ENCODE results near the gene GRM4.

GRM4 gene

DNA sequence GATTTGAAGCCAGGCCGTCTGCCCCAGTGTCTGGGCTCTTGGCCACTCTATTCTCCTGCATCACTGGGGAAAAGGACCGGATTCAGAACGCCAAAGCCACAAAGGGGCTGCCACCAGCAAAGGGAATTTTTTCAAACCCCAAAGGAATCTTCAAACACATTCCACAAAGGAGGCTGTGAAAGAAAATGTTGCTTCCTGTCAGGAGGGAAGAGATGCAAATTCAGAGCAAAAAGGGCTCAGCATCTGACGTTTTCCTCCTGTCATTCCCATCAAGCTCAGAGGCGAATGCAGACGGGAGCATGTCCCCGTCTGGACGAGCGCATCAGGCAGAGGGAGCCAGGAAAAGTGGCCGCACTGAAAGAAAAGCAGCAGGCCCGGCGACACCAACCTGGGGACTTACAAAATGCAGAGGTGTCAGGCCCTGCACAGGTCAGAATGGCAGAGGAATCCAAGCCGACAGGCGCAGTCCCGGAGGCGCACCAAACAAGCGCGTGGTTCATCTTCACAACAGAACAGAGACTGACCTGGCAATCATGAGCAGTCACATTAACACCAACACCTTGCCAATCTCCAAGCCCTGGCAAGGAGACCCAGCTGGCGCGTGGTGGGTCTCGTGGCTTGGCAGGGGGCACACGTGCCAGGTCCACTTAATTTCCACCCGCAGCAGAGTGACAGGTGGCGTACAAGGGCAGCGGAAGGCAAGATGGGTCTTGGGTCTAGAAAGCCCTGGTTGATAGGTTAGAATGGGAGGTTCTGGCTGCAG is 62.8 kb downstream of the GRM4 start:
- peak; percentile 8 for DNase-seq

DNA sequence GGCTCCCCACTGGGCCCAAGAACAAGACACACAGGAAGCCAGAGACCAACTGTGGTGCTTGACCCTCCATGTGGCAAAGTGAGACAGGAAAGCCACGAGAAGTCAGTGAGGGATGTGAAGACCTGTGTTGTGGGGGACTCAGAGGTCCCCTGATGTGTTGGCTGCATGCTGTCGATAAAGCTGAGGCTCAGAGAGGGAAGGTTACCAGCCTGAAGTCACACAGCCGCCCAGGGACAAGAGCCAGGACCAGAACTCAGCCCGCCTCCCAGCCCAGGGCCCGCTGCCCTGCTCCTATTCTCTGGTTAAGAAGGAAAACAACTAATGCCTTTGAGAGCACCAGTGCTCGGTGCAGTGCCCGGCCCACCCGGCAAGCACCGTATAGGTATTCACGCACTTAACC is 63.5 kb downstream of the GRM4 start:
- no peak for DNase-seq

DNA sequence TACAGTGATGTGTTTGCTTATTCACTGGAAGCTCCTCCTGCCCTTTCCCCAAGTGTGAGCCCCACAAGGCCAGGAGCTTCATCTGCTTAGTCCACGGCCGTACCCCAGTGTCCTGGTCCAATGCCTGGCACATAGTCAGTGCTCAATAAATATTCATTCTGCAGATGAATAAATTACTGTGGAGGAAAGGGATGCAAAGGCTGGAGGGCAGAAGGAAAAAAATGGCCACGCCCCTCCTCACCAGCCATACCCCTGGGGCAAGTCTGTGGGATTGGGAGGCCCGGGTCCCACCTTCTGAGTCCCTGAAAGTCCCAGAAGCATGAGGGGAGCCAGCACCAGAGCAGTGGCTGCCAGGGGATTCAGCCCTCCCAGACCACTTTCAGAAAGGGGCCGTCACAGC is 65.5 kb downstream of the GRM4 start:
- DNase-seq = no peak

DNA sequence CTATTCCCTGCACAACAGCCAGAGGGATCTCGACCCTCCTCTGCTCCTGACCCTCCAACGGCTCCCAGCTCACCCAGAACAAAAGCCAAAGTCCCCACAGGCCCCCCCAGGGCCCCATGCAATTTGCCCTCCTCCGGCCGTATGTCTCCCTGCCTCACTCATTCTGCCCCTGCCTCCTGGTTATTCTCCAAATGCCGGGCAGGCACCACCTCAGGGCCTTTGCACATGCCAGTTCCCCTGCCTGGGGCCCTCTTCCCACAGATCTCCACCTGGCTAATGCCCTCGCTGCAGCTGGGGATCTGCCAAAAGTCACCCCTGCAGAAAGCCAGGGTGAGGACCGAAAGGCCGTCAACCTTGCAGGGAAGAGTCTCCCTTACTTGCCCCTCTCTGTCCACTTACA is 66.0 kb downstream of the GRM4 start:
- DNase-seq = no peak

DNA sequence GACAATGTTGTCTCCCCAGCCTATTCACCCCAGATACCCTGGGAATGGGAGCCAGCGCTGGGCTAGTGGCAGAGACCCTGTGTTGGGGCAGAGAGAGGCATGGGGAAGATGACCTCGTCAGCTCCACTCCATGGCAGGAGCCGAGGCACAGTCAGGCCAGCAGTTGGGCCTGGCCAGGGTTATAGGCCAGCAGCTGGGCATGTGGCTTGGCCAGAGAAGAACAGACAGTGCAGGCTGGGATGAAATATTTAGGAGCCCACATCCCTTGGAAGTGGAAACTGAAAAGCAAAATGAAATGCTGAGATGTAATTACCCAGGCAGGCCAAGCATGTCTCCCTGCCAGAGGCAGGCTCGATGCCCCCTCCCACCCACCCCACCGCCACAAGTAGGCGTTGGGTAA is 70.0 kb downstream of the GRM4 start:
- no peak for DNase-seq

DNA sequence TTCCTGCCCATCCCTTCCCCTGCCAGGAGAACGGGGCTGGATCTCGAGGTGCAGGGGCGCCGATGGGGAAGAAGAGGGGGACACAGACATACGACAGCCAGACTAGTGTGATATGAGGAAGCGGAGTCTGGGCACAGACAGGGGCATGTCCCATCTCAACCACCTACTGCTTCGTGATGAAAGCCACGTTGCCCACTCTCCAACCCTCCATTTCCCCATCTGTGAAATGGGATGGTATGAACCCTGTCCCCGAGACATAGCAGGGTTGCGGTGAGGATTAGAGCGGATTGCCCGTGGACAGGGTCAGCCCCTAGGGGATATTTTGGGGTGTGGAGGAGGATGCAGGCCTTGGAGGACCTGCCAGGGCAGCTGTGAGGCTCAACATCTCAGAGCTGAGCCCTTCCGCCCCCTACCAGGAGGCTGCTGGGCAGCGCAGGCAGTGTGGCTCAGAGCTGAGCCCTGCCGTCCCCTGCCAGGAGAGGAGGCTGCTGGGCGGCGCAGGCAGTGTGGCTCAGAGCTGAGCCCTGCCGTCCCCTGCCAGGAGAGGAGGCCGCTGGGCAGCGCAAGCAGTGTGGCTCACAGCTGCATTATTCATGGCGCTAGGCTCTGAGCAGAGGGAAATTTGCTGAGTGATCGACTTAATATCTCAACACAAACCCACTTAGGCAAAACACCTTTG is 71.7 kb downstream of the GRM4 start:
- DNase-seq = no peak

DNA sequence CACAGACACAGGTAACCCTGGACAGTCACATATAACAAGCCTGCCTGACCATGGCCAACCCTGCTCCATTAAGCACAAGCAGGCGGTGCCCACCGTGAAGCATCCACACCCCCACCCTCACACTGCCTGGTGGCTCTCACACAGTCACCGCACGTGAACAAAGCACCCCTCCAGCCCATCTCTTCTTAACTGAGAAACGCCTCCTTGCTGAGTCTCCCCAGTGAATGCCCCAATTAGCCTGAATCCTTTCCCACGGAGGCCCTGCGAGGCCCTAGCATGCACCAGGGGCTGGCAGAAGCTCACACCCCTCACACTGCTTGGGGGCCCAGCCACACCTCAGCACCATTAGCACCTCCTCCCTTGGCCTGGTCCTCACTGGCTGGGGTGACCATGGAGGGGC is 72.3 kb downstream of the GRM4 start:
- no peak for DNase-seq

DNA sequence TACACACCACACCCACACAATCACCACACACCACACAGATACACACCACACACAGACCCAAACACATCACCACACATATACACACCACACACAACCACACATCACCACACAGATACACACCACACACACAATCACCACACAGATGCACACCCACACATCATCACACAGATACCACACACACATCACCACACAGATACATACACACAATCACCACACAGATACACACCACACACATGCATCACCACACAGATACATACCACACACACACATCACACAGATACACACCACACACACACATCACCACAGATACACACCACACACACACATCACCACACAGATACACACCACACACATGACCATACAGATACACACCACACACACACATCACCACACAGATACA is 73.2 kb downstream of the GRM4 start:
- DNase-seq = no peak

DNA sequence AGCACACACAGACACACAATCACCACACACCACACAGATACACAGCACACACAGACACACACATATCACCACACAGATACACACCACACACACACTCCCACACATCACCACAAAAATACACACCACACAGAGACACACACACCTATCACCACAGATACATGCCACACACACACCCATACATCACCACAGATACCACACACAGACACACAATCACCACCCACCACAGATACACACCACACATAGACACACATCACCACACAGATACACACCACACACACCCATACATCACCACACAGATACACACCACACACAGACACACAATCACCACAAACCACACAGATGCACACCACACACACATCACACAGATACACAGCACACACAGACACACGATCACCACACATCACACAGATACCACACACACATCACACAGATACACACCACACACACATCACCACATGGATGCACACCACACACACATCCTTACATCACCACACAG is 74.0 kb downstream of the GRM4 start:
- no peak for DNase-seq

DNA sequence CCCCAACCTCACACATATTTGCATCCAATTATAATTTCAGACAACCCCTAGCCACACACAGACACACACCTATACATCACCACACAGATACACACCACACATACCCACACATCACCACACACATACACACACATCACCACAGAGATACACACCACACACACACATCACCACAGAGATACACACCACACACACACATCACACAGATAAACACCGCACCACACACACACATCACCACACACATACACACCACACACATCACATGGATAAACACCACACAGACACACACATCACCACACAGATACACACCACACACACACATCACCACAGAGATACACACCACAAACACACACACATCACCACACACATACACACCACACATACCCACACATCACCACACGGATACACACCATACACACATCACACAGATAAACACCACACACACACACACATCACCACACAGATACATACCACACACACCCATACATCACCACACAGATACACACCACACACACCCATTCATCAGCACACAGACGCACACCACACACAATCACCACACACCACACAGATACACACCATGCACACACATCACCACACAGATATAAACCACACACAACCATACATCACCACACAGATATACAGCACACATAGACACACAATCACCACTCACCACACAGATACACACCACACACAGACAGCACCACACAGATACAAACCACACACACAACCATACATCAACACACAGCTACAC is 74.6 kb downstream of the GRM4 start:
- no peak for DNase-seq

DNA sequence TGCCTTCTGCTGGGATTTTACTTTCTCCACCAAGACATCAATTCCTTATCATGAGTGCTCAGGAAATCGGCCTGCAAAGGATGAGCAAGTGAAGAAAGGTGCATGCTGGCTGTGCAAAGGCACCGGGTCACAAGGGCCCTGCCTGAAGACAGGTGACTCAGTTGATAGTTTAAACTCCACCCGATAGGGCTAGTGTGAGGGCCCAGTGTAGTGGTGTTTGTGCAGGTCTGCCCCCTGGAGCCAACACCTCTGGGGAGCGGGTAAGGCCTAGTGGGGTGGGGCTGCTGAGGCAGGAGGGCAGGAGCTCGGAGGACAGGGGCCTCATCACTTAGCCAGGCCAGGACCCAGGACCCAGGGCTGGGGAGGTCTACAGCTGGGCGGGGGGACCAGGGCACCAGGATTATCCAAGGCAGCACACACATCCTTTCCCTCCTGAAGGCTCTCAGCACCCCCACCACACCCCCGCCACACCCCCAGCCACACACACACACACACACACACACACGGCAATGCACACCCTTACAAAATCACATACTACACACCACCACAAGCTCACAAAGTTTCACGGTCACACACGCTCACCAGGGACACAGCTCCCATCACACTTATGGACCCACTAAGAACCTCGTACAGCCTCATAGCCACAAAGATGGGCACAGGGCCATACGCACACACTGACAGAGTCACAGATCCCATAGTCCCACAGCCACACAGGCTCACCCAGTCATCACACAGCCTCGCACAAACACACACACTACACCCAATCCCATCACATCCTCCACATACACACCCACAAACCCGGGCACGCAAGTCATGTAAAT is 75.4 kb downstream of the GRM4 start:
- no peak for DNase-seq

DNA sequence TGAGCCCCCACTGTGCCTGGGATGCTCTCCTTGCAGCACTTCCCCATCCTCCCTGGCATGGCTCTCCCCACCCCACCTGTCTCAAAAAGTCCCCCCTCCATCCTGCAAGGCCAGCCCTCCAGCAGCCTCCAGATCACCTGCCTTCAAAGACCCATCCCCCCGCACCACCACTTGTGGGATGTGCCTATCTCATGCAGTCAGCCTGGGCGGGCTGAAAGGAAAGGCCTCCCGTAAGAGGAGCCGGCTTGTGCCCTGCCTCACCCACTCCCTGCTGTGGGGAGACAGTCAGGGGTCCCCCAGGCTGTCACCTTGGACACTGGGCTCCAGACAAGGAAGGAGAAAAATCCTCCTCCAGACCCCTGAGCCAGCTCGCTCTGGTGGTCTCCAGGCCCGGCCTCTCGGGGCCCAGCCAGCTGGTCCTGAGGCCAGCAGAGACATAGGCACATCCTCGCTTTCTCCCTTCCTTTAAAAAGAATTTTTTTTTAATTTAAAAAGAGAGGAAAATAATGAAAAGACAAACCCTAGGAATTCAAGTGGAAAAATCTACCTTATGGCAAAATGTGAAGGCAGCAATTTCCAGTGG is 77.3 kb downstream of the GRM4 start:
- no peak for DNase-seq

DNA sequence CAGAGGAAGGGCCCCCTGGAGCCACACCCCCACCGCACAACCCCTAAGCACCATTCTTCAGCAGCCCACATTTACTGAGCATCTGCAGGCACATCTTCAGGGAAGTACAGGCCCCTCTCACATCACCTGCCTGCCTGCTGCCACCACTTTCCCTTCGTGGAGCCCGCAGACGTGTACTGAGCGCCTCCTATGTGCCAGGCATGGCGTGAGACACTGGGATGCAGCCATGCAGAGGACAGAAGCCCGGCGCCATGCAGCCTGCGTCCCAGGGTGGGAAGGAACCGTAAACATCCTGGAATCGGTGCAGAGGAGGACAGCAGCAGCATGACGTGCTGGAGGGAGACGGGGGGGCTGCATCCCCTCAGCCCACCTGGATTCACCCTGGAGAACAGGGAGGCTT is 78.1 kb downstream of the GRM4 start:
- no peak for DNase-seq

DNA sequence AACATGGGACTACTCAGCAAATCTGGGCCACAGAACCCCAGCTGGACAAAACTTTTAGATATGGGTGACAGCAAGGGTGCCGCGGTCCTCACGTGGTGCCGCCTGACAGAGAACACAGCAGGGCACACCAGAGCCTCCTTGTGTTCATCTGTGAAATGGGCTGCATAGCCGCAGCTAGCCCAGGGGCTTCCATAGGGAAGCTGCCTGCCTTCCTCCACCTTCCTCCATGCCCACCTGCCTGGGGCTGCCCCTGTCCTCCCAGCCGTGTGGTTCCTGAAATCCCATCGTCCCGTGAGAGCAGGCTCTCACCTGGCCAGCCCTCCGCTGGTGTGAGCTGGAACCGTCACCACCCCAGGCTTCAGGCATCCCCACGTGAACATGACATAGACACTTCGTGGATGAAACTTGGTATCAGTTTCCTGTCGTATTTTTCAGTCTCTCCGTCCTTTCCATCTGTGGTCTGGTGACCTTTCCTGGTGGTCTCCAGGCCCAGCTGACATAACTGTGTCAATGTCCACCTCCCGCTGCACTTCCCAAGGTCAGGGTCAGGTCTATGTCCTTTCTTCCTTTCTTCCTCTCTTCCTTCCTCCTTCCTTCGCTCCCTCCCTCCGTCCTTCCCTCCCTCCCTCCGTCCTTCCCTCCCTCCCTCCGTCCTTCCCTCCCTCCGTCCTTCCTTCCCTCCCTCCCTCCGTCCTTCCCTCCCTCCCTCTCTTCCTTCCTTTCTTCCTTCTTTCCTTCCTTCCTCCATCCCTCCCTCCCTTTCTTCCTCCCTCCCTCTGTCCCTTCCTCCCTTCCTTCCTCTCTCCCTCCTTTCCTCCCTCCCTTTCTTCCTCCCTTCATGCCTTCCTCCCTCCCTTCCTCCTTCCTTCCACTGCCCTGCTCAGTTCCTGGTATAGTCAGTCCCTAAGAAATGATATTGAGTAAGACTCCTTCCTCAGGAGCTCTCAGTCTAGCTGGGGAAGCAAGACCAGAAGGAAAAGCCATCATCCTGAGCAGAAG is 78.8 kb downstream of the GRM4 start:
- DNase-seq = no peak

DNA sequence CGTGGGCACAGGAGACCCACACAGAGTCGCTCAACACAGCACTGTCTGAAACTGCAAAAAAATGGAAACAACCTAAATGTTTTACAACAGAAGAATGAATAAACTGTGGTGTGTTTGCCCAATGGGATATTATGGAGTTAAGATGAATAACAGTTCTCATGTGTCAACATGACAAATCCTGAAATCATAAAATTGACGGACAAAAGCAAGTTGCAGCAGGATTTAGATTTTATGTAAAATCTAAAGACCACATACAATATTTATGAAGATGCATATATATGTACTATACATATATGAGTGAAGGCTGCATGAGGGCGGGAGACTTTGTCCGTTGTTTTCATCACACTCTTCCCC is 79.7 kb downstream of the GRM4 start:
- no peak for DNase-seq

DNA sequence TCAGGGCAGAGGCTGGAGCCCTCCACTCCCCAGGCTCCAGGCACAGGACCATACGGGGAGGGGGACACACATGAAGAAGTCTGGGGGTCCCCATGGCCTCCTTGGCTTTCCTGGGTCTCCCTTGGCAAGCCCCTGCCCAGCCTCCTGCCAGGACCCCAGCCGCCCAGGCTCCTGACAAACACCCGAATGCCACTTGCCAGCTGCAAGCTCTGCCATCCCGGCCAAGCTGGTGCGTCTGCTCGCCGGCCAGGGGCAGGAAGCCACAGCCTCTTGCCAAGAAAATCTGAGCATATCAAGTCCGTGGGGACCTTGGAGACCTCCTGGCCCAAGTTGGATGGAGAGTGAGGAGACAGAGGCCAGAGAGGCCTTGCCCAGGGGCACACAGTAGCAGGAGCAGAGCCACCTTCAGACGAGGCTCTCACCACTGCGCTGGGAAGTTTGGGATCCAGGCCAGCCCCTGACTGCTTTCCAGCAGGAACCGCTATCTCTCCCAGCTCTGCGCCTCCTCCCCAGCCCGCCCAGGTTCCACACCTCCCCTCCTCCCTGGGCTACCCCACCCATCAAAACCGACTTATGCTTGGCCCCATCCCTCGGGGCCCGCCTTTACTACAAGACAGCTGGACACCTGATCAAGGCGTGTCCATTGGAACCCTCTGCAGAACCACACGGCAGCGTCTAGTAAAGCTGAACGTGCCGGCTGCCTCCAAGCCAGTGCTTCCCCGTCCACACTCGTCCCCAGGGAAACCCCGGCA is 80.2 kb downstream of the GRM4 start:
- no peak for DNase-seq

DNA sequence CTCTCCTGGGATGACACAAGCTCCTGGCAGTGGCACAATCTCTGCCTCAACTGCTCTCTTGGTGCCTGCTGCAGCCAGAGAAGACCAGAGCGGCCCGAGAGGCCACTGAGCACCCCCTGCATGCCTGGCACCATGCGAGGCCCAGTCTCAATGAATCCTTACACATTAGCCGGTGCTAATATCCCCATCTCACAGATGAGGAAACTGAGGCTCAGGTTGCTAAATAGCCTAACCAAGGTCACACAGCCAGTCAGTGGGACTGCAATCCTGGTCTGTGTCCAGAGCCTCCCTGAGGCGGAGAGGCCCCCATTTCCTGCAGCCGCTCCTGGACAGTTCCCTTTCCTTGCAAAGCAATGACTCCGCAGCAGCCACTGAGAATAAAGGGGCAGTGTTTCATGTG is 81.2 kb downstream of the GRM4 start:
- DNase-seq = no peak

DNA sequence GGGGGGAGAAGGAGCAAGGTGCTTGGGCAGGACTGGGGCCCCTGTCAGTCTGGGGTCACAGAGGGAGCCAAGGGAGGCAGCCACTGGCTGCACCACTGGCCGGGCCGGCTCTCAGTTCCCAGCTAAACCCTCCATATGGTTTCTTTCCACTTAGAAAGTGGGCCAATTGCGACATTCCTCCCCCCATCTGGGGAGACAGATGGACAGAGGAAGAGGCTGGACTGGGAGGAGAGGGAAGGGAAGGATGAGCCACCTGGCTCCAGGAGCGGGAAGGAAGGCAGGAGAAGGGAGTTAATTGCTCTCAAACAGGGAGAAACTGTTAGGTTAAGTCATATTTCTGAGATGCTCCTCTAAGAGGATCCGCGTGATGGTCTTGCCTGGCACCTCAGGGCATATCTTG is 82.2 kb downstream of the GRM4 start:
- no peak for DNase-seq

DNA sequence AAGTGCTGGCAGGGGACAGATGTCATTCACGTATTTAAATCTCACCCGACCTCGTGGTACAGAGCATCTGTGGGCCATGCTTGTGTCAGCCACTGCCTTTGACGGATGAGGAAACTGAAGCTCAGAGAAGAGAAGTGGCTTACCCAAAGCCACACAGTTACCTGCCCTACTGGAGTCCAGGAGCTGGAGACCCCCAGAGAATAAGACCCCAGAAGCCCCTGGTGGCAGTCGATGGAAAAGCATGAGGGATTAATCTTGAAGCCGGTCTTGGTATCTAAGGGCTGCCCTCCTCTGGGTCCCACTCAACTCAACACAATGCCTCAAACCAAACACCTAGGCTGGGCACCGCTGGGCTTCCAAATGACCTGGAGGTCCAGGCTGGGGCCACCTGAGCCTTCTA is 83.1 kb downstream of the GRM4 start:
- no peak for DNase-seq

DNA sequence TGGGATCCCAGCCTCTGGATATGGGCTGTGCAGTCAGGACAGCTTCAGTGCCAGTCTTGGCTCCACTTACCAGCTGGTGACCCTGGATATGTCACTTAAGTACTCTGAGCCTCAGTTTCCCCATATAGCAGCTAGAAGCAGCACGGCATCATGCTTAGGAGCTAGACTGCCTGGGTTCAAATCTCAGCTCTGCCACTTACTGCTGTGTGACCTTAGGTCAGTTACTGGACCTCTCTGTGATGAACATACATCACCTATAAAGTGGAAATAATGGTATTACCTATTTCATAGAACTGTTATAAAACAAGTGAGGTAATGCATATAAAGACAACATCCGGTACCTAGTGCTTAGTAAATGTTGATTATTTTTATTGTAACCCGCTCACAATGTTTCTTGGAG is 83.7 kb downstream of the GRM4 start:
- DNase-seq = no peak
